ENCODE data around the gene KDM1A. TPM values are rescaled to one million over a fixed set of nuclear protein-coding genes. Genes with fewer than 3 reads are reported as not detected.

Gene KDM1A
- polyA plus RNA-seq, 1 donor (not counting 4 experiments of a cell fraction or from before 2014, with no cell fraction given): 84.8 TPM

GRCh38 chr1:23111600-23112535 lies 92.6 kb downstream of the KDM1A start:
- H3K79me2 ChIP-seq (ENCODE audit: control insufficient read depth, insufficient read depth, low read length): peaks cover 78% of the 10 kb centered on the region
- no peak overlapping the region for H3K4me2 ChIP-seq (ENCODE audit: control insufficient read depth, extremely low read depth, insufficient read depth, low read depth, low read length)
- peaks cover 7% of the 10 kb centered on the region for H3K9me1 ChIP-seq (ENCODE audit: control insufficient read depth, extremely low read depth, insufficient read depth, low read length)
- no peaks in the 10 kb centered on the region for H3K9me3 ChIP-seq (ENCODE audit: control insufficient read depth, low read depth, low read length)
- H3K4me3 ChIP-seq (ENCODE audit: control insufficient read depth in 2 of 3, extremely low read depth in 1 of 3, insufficient read depth in 2 of 3, low read depth in 1 of 3, low read length in 3 of 3): no peak overlapping the region
- H3K27ac ChIP-seq (ENCODE audit: control insufficient read depth, insufficient read depth, low read length): no peak overlapping the region
- H3K36me3 ChIP-seq (ENCODE audit: control insufficient read depth in 2 of 2, extremely low read depth in 1 of 2, insufficient read depth in 2 of 2, low read length in 2 of 2): peaks cover 9 to 21% of the 10 kb centered on the region in 2 experiments
- H2AFZ ChIP-seq (ENCODE audit: control insufficient read depth, low read length): no peak overlapping the region
- H3K9ac ChIP-seq (ENCODE audit: control insufficient read depth, extremely low read depth, insufficient read depth, low read length): no peak overlapping the region
- DNase-seq (ENCODE audit: low read depth, low spot score) (no peak), FAIRE-seq (no peak)
- H3K4me1 ChIP-seq (ENCODE audit: control insufficient read depth, extremely low read depth, insufficient read depth, low read length): peaks cover 55% of the 10 kb centered on the region
- H3K27me3 ChIP-seq (ENCODE audit: control insufficient read depth, extremely low read depth, insufficient read depth, low read length): no peaks in the 10 kb centered on the region
- H4K20me1 ChIP-seq (ENCODE audit: control insufficient read depth, extremely low read depth, insufficient read depth, low read length): peaks cover 3% of the 10 kb centered on the region
- dilution Hi-C loops (cut with MboI; ENCODE audit: extremely low pct_ligation_motif_present, low sequenced_read_pairs): loop anchor here (5.0 kb wide), 1 partner anchor 70 kb away; no protein-coding TSS in a partner anchor
- TF ChIP-seq CTCF (optimal IDR thresholded peaks at IDR 0.05 in 1 of 3, IDR thresholded peaks at IDR 0.05 in 1 of 3, conservative IDR thresholded peaks at IDR 0.05 in 1 of 3; ENCODE audit: extremely low read depth in 1 of 3, insufficient read depth in 2 of 3, low read length in 3 of 3): no peak
- TF ChIP-seq EZH2 (IDR thresholded peaks at IDR 0.05; ENCODE audit: low read length): no peak

- peak overlapping the region; percentile 13 for H3K27ac ChIP-seq (ENCODE audit: control insufficient read depth, insufficient read depth, low read length)
- peaks cover 55% of the 10 kb centered on the region for H3K4me1 ChIP-seq (ENCODE audit: control insufficient read depth, extremely low read depth, insufficient read depth, low read length)
- TF ChIP-seq EZH2 (IDR thresholded peaks at IDR 0.05; ENCODE audit: low read length): no peak
- TF ChIP-seq CTCF (optimal IDR thresholded peaks at IDR 0.05 in 1 of 3, IDR thresholded peaks at IDR 0.05 in 1 of 3, conservative IDR thresholded peaks at IDR 0.05 in 1 of 3; ENCODE audit: extremely low read depth in 1 of 3, insufficient read depth in 2 of 3, low read length in 3 of 3): no peak
- no peaks in the 10 kb centered on the region for H3K9me3 ChIP-seq (ENCODE audit: control insufficient read depth, low read depth, low read length)
- H3K27me3 ChIP-seq (ENCODE audit: control insufficient read depth, extremely low read depth, insufficient read depth, low read length): no peaks in the 10 kb centered on the region
- DNase-seq (ENCODE audit: low read depth, low spot score) (no peak), FAIRE-seq (peak; percentile 71)
- dilution Hi-C loops (cut with MboI; ENCODE audit: extremely low pct_ligation_motif_present, low sequenced_read_pairs): loop anchor here (5.0 kb wide), 1 partner anchor 68 kb away; no protein-coding TSS in a partner anchor
- H2AFZ ChIP-seq (ENCODE audit: control insufficient read depth, low read length): no peak overlapping the region
- H3K4me2 ChIP-seq (ENCODE audit: control insufficient read depth, extremely low read depth, insufficient read depth, low read depth, low read length): peak overlapping the region; percentile 72
- H3K79me2 ChIP-seq (ENCODE audit: control insufficient read depth, insufficient read depth, low read length): peaks cover 84% of the 10 kb centered on the region
- H3K9ac ChIP-seq (ENCODE audit: control insufficient read depth, extremely low read depth, insufficient read depth, low read length): peak overlapping the region; percentile 29
- H3K9me1 ChIP-seq (ENCODE audit: control insufficient read depth, extremely low read depth, insufficient read depth, low read length): peaks cover 7% of the 10 kb centered on the region
- H3K36me3 ChIP-seq (ENCODE audit: control insufficient read depth in 2 of 2, extremely low read depth in 1 of 2, insufficient read depth in 2 of 2, low read length in 2 of 2): peaks cover 0 to 4% of the 10 kb centered on the region in 2 experiments
- peaks cover 3% of the 10 kb centered on the region for H4K20me1 ChIP-seq (ENCODE audit: control insufficient read depth, extremely low read depth, insufficient read depth, low read length)
- H3K4me3 ChIP-seq (ENCODE audit: control insufficient read depth in 2 of 3, extremely low read depth in 1 of 3, insufficient read depth in 2 of 3, low read depth in 1 of 3, low read length in 3 of 3): peak overlapping the region in 2 of 3 experiments; percentile 2 to 37
Observed at GRCh38 chr1:23114424-23115079, 95.3 kb downstream of the KDM1A start.
